GM20431 (cell line): Measurements from ENCODE around the gene TK2.

Experiments
- in situ Hi-C: fragments of 300-500 bp; cut with MseI, MboI; formaldehyde crosslinking; loops from one replicate; pipeline ENCODE4 v1.15.0; 2020; ENCODE audit warnings: low sequenced_read_pairs; ENCODE audit not compliant: unreplicated experiment

Gene TK2

DNA sequence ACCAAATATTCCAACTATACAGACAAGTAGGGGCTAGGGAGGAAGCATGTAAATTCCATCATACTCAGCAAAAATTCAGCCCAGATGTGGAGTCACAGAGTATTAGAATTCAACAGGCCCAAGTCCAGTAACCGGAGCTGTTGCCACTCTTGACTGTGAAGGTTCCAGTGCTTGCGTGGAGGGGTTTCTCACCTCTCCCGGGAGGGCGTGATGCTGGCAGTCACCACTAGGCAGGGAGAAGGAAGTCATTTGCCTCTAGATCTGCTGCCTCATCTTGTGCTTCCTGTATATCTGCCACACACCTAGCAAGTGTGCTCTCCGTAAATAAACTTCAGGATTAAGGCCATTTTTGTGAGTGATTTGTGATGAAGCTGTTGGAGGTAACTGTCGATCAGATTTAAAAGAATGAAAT, 1.4 kb upstream of the TK2 start:
- in situ Hi-C loops, result no loop called here

DNA sequence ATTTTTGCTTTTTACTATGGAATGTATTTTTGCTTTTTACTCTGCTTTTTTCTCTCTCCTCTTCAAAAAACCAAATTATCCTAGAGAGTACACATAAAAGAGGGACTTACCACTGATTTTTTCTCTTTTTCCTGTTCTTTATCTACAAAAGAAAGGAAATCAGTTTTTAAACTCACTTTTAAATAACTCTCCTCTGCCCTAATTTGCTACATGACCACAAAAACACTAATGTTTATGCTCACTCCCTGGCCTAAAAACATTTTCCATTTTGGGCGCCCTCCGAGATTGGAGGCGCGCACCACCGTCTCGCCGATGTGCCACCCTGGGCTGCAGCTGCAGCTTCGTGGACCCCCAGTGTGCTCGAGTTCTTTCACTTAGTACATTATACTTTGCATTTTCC, 1.1 kb downstream of the TK2 start:
- in situ Hi-C loops, result no loop called here

- in situ Hi-C loops, result no loop called here
These were observed 1.9 kb downstream of the TK2 start for GRCh38 chr16:66548068-66548467.

DNA sequence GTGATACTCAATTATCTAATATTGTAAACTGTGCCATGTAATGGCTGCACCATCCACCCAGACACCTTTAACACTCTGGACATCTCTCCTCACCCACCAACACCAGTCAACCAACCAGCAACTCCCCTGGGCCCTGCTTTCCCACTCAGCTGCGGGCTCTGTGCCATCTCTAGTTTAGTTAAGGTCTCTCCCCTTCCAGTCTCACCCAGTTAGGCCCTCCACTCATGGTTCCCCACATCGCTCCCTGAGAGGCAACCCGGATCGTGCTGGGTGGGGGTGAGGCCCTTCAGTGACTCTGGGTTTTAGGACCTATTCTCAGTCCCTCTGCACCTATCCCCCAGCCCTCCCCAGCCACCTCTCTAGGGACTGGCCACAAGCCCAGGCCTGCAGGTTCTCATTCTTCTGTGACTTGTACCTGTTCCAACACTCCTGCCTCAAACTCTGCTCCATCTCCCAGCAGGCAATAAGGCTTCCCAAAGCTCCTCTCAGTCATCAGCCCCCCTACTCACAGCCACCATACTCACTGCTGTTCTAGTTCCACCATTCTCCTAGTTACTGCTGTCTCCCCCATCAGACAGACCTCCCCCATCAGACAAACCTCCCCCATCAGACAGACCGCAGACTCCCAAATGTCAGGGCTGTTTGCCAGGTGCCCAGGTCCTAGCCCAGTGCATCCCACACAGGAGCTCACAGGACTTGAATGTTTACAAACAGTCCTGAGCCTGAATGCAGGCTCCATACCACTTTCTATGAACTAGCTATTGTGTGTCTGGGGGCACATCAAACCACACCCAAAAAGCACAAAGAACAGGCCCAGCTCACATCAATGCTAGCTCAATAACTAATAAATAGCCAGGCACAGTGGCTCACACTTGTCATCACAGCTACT, 2.6 kb downstream of the TK2 start:
- in situ Hi-C loops, result no loop called here

DNA sequence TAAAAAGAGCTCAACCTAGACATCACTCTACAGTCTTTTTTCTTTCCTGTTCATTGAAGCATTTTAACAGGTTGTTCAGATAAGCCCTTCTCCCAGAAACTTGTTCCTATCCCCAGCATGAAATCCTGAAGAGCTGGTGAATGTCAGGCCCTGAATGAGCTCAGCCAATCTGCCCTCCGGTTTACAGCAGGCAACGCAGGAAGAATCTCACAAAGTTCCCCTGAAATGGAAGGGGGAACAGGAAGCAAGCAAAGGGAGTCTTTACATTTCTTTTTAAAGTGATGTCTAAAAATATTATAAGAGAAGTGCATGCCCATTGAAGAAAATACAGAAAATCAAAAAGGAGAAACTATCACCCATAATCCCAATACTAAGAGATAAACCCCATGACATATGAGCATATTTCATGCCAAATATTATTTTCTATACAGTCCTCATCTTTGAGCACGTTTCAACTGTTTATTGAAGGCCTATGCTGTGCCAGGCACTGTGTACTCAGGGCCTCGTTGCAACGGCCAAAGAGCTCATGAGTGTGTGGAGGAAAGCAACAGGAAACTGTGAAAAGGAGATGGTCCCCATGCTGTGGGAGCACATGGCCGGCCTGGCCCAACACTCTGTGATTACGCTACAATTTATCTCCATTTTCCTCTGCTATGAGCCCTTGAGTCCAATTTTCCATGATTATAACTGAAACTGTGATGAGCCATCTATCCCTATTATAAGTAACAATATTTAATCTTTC, 5.7 kb downstream of the TK2 start:
- in situ Hi-C loops, result no loop called here

DNA sequence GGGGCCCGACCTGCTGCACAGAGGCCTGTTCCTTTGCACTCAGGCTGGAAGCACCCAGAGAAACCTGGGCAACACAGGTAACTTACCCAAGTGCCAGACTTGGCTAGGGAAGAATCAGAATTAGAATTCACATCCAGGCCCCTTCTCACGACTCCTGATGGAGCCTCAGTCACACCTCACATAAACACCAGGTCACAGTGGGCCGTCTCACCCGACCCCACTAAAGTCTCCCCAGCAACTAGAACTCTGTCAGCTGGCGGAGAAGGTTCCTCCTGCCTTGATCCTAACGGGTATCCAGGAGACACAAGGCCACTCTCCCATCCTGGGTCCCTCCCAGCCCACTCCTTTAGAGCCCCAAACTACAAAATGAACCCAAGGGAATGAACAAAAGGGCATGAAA, 6.4 kb downstream of the TK2 start:
- in situ Hi-C loops, result no loop called here

- in situ Hi-C loops, result no loop called here
These were observed 7.5 kb downstream of the TK2 start for GRCh38 chr16:66542396-66542795.

GRCh38 chr16:66541388-66542355, 8.2 kb downstream of the TK2 start:
- in situ Hi-C loops, result no loop called here

DNA sequence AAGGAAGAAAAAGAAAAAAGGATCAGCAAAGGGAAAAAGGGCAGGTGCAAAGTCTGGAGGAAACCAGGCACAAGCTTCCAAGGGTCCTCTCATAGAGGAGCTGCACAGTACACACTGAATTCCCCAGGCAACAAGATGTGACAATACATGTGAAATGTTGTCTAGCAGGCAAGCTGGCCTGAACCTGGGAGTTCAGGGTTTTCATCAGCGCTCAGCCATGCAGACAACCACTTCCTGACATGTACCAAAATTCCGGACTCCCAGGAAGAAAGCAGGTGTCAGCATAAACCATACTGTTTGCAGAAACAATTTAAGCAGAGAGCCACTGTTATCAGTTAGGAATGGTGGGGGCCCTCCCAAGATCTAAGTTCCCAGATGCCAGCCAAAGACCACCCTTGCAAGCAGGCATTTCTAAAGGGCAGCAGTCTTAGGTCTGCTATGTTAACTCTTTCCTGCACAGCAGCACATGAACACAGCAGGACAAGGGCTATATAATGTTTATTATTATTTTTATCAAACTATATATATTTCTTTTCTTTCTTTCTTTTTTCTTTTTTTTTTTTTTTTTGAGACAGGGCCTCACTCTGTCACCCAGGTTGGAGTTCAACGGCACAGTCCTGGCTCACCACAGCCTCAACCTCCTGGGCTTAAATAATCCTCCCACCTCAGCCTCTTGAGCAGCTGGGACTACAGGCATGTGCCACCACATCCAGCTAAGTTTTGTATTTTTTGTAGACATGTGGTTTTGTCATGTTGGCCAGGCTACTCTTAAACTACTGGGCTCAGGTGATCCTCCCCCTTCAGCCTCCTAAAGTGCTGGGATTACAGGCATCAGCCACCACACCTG, 10.1 kb downstream of the TK2 start:
- in situ Hi-C loops, result no loop called here

GRCh38 chr16:66538910-66539309, 11.0 kb downstream of the TK2 start:
- in situ Hi-C loops, result no loop called here

- in situ Hi-C loops, result no loop called here
These were observed 12.7 kb downstream of the TK2 start for GRCh38 chr16:66537236-66537635.

DNA sequence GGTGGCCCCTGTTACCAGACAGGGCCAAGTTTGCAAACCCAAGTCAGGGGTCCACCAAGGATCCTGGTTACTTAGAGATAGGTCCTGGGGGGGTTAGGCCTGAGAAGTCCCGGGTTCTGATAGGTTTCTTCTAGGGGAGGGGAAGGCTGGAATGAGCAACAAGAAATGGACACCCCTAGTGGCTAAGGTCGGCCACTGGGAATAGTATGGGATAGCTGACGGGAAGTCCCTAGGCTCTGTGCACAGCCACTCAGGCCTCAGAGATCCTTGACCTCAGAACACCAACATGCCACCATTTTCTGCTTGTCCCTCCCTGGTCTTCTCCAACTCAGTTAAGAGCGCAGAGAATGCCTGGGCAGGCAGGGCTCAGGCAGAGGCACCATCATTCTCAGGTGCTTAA, 13.4 kb downstream of the TK2 start:
- in situ Hi-C loops, result no loop called here

DNA sequence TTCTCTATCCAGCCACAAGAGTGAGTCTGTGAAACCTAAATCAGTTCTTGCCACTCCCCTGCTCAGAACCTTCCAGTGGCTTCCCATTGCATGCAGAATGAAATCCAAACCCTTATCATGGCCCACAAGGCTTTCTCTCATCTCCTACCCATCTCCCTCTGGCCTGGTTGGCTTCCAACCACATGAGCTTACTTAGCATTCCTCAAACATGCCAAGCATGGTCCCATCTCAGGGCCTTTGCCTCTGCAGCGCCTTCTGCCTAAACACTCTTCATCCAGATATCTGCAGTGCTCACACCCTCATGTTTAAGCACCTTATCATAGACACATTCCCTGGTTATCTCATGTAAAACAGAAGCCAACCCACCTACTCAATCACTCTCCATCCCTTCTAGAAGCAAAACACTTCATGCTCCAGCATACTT, 15.5 kb downstream of the TK2 start:
- in situ Hi-C loops, result no loop called here

GRCh38 chr16:66529475-66529874, 20.4 kb downstream of the TK2 start:
- in situ Hi-C loops, result no loop called here

- in situ Hi-C loops, result no loop called here
These were observed 21.6 kb downstream of the TK2 start for GRCh38 chr16:66528294-66528693.

DNA sequence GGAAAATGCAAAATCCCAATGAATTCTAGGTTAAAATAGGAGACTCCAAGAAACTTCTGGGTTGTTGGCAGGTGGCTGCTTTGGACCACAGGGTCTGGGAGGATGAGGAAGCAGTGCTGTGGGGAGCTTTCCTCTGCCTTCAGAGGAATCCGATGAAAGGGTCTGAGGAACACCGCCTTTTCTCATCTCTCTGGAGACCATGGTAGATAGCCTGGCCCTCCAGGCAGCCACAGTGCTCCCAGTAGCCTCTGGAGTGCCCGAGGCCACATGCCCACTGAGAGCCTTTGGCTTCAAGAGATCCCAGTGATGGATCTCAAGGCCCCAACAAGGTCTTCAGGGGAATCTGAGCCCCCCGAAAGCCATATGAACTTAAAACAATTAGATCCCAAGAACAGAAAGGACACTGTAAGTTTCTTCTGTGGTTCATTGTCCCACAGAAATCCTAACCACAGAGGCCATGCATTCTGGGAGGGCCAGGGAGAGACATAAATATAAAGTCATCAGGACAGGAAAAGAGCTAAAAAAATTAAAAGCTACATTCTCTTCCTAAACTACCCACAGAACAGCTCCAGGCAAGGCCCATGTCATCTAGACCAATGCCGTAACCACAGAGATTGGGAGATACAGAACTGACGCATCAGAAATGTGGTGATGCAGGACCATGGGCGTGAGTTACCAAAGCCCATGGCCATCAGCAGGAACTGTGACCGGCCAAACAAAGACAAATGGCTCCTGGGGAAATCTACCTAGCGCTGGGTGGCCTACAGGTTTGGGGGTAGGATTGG, 24.3 kb downstream of the TK2 start:
- in situ Hi-C loops, result no loop called here

DNA sequence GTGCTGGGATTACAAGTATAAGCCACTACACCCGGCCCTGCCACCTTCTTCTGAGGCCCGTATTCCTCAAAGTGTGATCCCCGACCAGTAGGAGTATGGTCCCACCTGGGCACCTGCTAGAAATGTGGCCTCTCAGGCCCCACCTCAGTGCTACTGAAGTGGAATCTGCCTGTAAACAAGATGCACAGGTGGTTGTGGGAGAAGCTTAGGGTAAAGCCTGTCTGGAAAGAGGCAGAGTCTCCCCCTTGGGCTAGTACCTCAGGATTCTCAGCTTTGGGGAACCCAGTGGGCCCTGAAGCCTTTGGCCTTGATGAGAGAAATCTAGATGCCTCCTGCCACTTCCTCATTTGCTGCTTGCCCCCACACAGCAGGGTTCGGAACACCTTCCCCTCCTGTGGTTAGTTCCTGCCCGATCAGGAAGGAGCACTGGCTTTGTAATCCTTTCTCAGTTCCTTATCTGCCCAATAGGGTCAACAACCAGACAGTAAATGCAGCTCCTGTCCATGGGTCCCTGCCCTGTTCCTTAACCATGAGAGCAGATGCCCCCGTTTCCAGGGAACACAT, 25.2 kb downstream of the TK2 start:
- in situ Hi-C loops, result no loop called here

GRCh38 chr16:66523861-66524354, 26.0 kb downstream of the TK2 start:
- in situ Hi-C loops, result no loop called here
